ENCODE results near the gene ARPC5L. TPM values are rescaled to one million over a fixed set of nuclear protein-coding genes. Genes with fewer than 3 reads are reported as not detected.
A peak's percentile ranks its signal among the peaks of the same experiment; 100 is the strongest.

ARPC5L gene
- total RNA-seq, 6 experiments from 2014 or later = 15.2 to 25.7 (median 20.6) TPM

GRCh38 chr9:124855944-124856765 is 5.8 kb upstream of the ARPC5L start:
- Histone ChIP-seq H3K27ac (no peak overlapping the region), H3K4me1 (peaks cover 0 to 18% (median 5%) of the 10 kb centered on the region in 4 donors), H3K9me3 (no peaks in the 10 kb centered on the region), H3K36me3 (peaks cover 0 to 37% (median 19%) of the 10 kb centered on the region in 4 donors), H3K27me3 (no peaks in the 10 kb centered on the region), H3K4me3 (no peak overlapping the region)
- DNase-seq = no peak
- WGBS (ENCODE audit: insufficient coverage, low coverage, low lambda C conversion rate, missing lambda C conversion rate) = 40% methylated on average over 1 of the region's 16 CpGs
- TF ChIP-seq POLR2A (IDR thresholded peaks at IDR 0.05) = no peak
- peak in 3 of 4 donors; percentile 17 to 31 (median 23) for TF ChIP-seq CTCF (IDR thresholded peaks at IDR 0.05)
- intact Hi-C loops (cut with DNase I) = no loop called here
- ATAC-seq = peak; percentile 8 to 25 (median 14)

GRCh38 chr9:124857533-124858162 is 4.3 kb upstream of the ARPC5L start:
- intact Hi-C loops (cut with DNase I) = no loop called here
- Histone ChIP-seq H3K9me3 (no peaks in the 10 kb centered on the region), H3K4me3 (no peak overlapping the region), H3K4me1 (peaks cover 0 to 18% (median 5%) of the 10 kb centered on the region in 4 donors), H3K27me3 (no peaks in the 10 kb centered on the region), H3K36me3 (peaks cover 0 to 37% (median 19%) of the 10 kb centered on the region in 4 donors), H3K27ac (no peak overlapping the region)
- TF ChIP-seq POLR2A (IDR thresholded peaks at IDR 0.05) = no peak
- TF ChIP-seq CTCF (IDR thresholded peaks at IDR 0.05) = no peak
- 97% methylated on average over 6 of the region's 24 CpGs for WGBS (ENCODE audit: insufficient coverage, low coverage, low lambda C conversion rate, missing lambda C conversion rate)
- DNase-seq (no peak), ATAC-seq (no peak)

- TF ChIP-seq POLR2A (IDR thresholded peaks at IDR 0.05) (no peak), CTCF (IDR thresholded peaks at IDR 0.05) (no peak)
Observed at GRCh38 chr9:124858330-124859046, 3.4 kb upstream of the ARPC5L start.

GRCh38 chr9:124859803-124860581 is 1.9 kb upstream of the ARPC5L start:
- TF ChIP-seq CTCF (IDR thresholded peaks at IDR 0.05) (no peak), POLR2A (IDR thresholded peaks at IDR 0.05) (no peak)
- 60% methylated on average over 7 of the region's 10 CpGs for WGBS (ENCODE audit: insufficient coverage, low coverage, low lambda C conversion rate, missing lambda C conversion rate)
- Histone ChIP-seq H3K27me3 (no peaks in the 10 kb centered on the region), H3K9me3 (no peaks in the 10 kb centered on the region), H3K4me3 (peak overlapping the region in 1 of 3 donors; percentile 86), H3K36me3 (peaks cover 0 to 37% (median 19%) of the 10 kb centered on the region in 4 donors), H3K27ac (no peak overlapping the region), H3K4me1 (peaks cover 0 to 15% (median 5%) of the 10 kb centered on the region in 4 donors)
- intact Hi-C loops (cut with DNase I) = no loop called here
- ATAC-seq = no peak
- no peak for DNase-seq

More at GRCh38 chr9:124858330-124859046, 3.4 kb upstream of the ARPC5L start:
- Histone ChIP-seq H3K36me3 (peaks cover 0 to 37% (median 19%) of the 10 kb centered on the region in 4 donors), H3K27ac (no peak overlapping the region), H3K4me3 (no peak overlapping the region), H3K27me3 (no peaks in the 10 kb centered on the region), H3K4me1 (peaks cover 0 to 16% (median 5%) of the 10 kb centered on the region in 4 donors), H3K9me3 (no peaks in the 10 kb centered on the region)
- intact Hi-C loops (cut with DNase I) = no loop called here
- ATAC-seq (no peak), DNase-seq (no peak)
- WGBS (ENCODE audit: insufficient coverage, low coverage, low lambda C conversion rate, missing lambda C conversion rate) = no CpG with 5 or more reads among the region's 9 CpGs

All from right lobe of liver (tissue), 6 donors.